Sciatic nerve (tissue), 2 donors: ENCODE data around the gene AQP1. TPM values are rescaled to one million over a fixed set of nuclear protein-coding genes. Genes with fewer than 3 reads are reported as not detected.

Experiments
- ATAC-seq: fragments of 200-7000 bp; cut with Tn5 transposase; one replicate; pipeline ENCODE4 v1.9.1; 2020; ENCODE audit warnings: mild to moderate bottlenecking, moderate library complexity
- DNase-seq: peaks from one replicate; pipeline ENCODE4 v3.0.0-alpha.2; 2020; ENCODE audit warnings: low spot score
- intact Hi-C: fragments of 100-400 bp; cut with DNase I; formaldehyde crosslinking; loops from one replicate; pipeline ENCODE4 v1.14.2; 2022
- total RNA-seq: library from RNA; stranded (reverse); fragmentation: NEBNext Ultra II Directional; extraction: Animal tissue kit (Norgen Biotek cat#: 25700); gene quantifications from one replicate; pipeline ENCODE4 v1.2.1, GENCODE V29; 2021
- donor health status: DM: no; HTN: no; CAD: no.
- donor health status: DM: no; HTN: no; CAD: no.

Gene AQP1
- total RNA-seq, 1 donor from 2014 or later: 864 TPM

DNA sequence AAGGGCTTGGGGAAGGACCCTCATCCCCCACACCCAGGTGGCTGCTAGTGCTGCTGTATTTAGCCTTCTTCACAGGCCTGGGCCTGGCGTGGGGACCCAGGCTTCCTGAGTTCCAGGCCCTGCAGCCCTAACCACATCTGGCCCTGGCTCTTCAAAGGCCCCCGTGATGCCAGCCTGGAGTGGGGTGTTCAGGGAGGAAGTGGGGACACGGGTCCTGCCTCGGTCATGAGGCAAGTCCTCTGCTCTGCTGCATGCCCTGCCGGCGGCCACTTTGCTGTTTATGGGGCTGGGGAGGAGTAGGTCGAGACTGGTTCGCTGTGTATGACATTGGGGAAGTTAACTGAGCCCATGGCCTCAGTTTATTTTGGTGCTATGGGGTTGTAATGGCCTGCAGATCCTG, 8.5 kb upstream of the AQP1 start:
- ATAC-seq: no peak
- intact Hi-C loops: no loop called here

GRCh38 chr7:30904561-30904960, 7.1 kb upstream of the AQP1 start:
- DNase-seq: no peak
- intact Hi-C loops: no loop called here
- no peak for ATAC-seq

More for the DNA sequence above, 8.5 kb upstream of the AQP1 start:
- no peak for DNase-seq

DNA sequence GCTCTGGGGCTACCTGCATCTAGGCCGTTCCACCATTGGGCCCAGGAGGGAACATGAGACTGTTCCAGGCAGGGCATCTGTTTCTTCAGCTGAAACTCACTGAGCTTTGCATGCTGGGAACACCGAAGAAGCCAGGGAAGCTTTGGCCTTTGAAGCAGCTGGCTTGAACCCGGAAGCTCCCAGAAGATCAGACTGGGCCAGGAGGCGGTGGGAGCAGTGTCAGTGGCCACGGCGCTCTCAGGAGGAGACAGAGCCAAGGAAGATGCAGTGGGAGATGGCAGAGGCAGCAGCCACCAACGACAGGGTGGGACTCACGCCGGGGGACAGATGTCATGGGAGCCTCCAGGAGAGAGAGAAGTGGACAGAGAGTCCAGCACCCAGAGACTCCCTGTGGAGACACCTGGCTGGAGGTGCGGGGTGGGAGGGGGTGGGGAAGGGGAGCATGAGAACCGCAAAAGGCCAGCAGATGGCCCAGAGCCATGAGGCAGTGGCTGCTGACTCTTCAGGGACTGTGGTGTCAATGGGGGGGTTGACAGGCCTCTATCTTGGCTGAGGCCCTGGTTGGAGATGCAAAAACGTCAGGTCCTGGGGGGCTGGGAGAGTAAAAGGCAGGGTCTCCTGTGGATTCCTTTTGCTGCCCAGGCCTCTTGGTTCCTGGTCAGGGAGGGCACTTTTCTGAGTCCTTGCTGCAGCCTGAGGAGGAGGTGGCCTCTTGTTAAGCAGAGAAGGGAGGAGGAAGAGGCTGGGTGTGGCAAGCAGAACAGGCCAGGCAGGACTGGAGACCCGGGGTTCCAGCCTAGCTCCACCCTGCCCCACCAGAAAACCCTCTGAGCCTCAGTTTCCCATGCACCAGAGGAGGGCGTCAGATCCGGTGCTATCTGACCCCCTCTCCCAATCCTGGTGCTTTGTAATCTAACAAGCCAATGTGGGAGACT, 6.3 kb upstream of the AQP1 start:
- DNase-seq: no peak
- ATAC-seq: peak; percentile 24
- intact Hi-C loops: no loop called here

DNA sequence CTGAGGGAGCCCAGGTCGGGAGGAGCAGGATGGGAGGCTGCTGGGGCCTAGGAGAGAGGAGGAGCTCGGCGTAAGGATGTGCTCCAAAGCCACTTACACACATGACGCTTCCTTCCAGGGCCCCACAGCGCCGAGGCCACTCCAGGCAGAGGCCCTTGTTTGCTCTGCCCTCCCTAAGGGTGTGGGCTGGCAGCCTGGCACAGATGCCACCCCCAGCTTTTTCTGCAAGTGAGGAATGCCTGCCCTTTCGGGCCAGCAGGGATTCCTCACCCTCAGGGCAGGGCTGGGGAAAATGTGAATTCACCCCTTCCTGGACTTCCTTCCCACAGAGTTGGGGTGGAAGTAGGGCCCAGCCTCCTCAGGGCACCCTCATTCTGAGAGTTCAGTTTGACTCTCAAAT, 5.6 kb upstream of the AQP1 start:
- ATAC-seq: peak; percentile 18
- intact Hi-C loops: no loop called here
- no peak for DNase-seq

- intact Hi-C loops: no loop called here
Observed at GRCh38 chr7:30906515-30907240, 5.0 kb upstream of the AQP1 start.

GRCh38 chr7:30907527-30908267, 4.0 kb upstream of the AQP1 start:
- DNase-seq: no peak
- ATAC-seq: no peak
- intact Hi-C loops: no loop called here

More at GRCh38 chr7:30906515-30907240, 5.0 kb upstream of the AQP1 start:
- DNase-seq (no peak), ATAC-seq (no peak)

- intact Hi-C loops: no loop called here
- ATAC-seq (no peak), DNase-seq (no peak)
Observed at GRCh38 chr7:30908681-30909080, 3.0 kb upstream of the AQP1 start.

GRCh38 chr7:30909431-30909830, 2.2 kb upstream of the AQP1 start:
- no peak for ATAC-seq
- no peak for DNase-seq
- intact Hi-C loops: no loop called here

GRCh38 chr7:30910411-30911073, 1.1 kb upstream of the AQP1 start:
- DNase-seq: no peak
- intact Hi-C loops: no loop called here
- ATAC-seq: no peak

DNA sequence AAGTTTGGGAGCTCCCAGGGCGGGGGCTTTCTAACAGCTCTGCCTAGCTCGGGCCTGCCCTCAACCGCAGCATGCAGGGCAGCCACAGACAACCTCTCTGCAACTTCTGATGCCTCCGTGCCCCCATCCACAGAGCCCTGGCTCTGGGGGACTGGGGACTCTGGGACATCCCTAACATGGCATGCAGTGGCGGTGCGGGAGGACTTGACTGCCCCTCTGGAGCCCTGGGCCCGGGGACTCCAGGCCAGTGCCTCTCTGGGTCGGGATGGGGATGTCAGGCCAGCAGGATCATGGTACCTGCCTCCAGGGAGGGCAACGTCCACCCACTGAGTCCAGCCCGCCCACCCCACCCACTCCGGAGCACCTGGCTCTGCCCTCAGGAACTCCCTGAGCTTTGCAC, 520 bp upstream of the AQP1 start:
- DNase-seq (no peak), ATAC-seq (no peak)
- intact Hi-C loops: no loop called here

DNA sequence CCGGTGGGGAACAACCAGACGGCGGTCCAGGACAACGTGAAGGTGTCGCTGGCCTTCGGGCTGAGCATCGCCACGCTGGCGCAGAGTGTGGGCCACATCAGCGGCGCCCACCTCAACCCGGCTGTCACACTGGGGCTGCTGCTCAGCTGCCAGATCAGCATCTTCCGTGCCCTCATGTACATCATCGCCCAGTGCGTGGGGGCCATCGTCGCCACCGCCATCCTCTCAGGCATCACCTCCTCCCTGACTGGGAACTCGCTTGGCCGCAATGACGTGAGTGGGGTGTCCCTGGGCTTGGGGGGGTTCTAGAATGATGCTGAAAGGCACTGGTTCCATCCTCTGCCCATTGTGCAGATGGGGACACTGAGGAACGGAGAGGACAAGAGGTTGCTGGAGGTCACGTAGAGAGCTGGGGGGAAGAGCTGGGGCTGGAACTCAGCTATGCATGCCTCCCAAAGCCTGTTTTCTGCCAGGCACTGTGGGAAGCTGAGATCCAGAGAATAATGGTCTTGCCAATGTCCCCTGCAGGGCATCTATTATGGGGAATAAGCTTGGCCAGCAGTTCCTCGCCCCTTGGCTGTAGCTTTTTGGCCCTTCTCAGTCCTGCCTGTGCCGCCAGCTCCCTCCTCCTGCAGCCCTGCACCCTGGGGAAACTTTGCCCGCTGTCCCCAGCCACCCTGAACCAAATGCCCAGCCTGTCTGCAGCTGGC, 523 bp downstream of the AQP1 start:
- DNase-seq (no peak), ATAC-seq (no peak)
- intact Hi-C loops: no loop called here

- intact Hi-C loops: no loop called here
Observed at GRCh38 chr7:30912731-30912985, 1.0 kb downstream of the AQP1 start.

GRCh38 chr7:30912986-30913811, 1.5 kb downstream of the AQP1 start:
- intact Hi-C loops: no loop called here
- no peak for ATAC-seq
- DNase-seq: no peak

More at GRCh38 chr7:30912731-30912985, 1.0 kb downstream of the AQP1 start:
- ATAC-seq (no peak), DNase-seq (no peak)

DNA sequence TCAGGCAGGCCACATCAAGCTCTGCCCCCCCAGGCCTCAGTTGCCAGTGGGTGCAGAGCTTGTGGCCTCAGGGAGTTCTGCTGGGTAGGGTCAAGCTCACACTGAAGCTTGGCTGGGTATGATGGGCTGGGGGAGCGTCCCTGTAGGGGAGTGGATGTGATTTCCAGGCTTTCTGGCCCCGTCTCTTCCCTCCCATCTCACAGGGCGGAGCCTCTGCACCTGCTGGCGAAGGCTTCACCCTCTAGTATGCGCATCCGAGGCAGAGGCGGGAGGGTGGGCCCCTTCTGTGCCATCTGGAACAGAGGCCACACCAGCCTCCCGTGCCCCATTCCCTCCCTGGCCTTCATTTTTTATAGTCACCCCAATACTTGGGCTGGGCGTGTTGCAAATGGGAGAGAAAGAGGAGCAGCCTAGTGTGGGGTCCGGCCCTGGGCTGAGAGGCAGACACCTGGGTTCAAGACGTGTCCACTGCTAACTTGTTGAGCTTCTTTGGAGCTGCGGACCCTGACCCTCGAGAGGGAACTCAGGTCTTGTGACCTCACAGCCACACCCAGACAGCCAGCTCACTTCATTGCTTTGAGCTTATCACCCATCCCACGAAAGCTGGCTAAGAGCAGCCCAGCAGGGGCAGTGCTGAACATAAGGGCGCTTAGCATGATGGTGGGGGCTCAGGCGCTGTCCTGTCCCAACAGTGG, 2.3 kb downstream of the AQP1 start:
- DNase-seq (no peak), ATAC-seq (no peak)

GRCh38 chr7:30914596-30914995, 2.9 kb downstream of the AQP1 start:
- intact Hi-C loops: no loop called here
- DNase-seq (no peak), ATAC-seq (peak; percentile 1)

More for the DNA sequence above, 2.3 kb downstream of the AQP1 start:
- intact Hi-C loops: no loop called here

- ATAC-seq: no peak
- intact Hi-C loops: no loop called here
- no peak for DNase-seq
Observed at GRCh38 chr7:30915005-30915601, 3.5 kb downstream of the AQP1 start.

DNA sequence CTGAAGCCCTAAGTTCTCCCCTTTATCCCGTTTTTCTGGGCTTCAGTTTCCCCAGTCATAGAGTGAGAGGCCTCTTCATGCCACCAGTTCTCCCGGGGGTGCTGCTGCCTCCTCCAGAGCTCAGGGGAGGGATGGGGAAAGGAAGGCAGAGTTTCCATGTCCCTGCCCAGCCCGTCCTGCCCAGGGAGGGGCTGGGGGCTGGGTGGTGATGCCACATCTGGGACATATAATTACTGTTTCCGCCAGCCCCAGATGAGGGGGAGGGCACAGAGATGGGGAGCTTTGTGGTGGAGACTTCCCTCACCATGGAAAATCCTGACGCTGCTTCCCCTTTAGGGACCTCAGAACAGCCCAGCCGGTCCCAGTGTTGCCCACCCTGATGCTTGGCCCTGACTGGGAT, 4.1 kb downstream of the AQP1 start:
- intact Hi-C loops: no loop called here

More for the DNA sequence above, 4.1 kb downstream of the AQP1 start:
- DNase-seq (no peak), ATAC-seq (no peak)
